ENCODE results near the gene IFT20. TPM values are rescaled to one million over a fixed set of nuclear protein-coding genes. Genes with fewer than 3 reads are reported as not detected.
"Not testable (repeated sequence)": the region's sequence is repeated elsewhere in the genome, so short reads cannot be mapped to it uniquely, and the experiment has no call there.

The IFT20 gene
- total and polyA plus RNA-seq, 9 of the 15 experiments (the other 6 are each of a cell fraction or from before 2014, with no cell fraction given) = 11.2 to 38.6 (median 20.1) TPM

GRCh38 chr17:28292878-28293277, 42.4 kb downstream of the IFT20 start:
- TF ChIP-seq, protein P1, sequence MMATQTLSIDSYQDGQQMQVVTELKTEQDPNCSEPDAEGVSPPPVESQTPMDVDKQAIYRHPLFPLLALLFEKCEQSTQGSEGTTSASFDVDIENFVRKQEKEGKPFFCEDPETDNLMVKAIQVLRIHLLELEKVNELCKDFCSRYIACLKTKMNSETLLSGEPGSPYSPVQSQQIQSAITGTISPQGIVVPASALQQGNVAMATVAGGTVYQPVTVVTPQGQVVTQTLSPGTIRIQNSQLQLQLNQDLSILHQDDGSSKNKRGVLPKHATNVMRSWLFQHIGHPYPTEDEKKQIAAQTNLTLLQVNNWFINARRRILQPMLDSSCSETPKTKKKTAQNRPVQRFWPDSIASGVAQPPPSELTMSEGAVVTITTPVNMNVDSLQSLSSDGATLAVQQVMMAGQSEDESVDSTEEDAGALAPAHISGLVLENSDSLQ (IDR thresholded peaks at IDR 0.05) = peak; percentile 13; the same call in 1 of the 2 replicates
- TF ChIP-seq CC2D1A (IDR thresholded peaks at IDR 0.05) (0 out of 2 replicates have a peak, but pooled peaks have one; percentile 50), ETV1 (tag; conservative IDR thresholded peaks at IDR 0.05; ENCODE audit: low read depth) (peak; percentile 78), TFE3 (CRISPR knock-in tag; IDR thresholded peaks at IDR 0.05) (peak; percentile 12; the same call in 1 of the 2 replicates), RAD21 (CRISPR knock-in tag; conservative IDR thresholded peaks at IDR 0.05 in 1 of 2, IDR thresholded peaks at IDR 0.05 in 1 of 2) (peak in 1 of 2 experiments; percentile 45; a peak in 2 of 4 replicates)
- TF ChIP-seq, protein P2, sequence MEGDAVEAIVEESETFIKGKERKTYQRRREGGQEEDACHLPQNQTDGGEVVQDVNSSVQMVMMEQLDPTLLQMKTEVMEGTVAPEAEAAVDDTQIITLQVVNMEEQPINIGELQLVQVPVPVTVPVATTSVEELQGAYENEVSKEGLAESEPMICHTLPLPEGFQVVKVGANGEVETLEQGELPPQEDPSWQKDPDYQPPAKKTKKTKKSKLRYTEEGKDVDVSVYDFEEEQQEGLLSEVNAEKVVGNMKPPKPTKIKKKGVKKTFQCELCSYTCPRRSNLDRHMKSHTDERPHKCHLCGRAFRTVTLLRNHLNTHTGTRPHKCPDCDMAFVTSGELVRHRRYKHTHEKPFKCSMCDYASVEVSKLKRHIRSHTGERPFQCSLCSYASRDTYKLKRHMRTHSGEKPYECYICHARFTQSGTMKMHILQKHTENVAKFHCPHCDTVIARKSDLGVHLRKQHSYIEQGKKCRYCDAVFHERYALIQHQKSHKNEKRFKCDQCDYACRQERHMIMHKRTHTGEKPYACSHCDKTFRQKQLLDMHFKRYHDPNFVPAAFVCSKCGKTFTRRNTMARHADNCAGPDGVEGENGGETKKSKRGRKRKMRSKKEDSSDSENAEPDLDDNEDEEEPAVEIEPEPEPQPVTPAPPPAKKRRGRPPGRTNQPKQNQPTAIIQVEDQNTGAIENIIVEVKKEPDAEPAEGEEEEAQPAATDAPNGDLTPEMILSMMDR (IDR thresholded peaks at IDR 0.05 in 2 of 3, conservative IDR thresholded peaks at IDR 0.05 in 1 of 3; ENCODE audit: insufficient read depth in 2 of 3, low read depth in 1 of 3, low read length in 3 of 3) = peak in 2 of 3 experiments; percentile 30 to 32; a peak in 2 of 6 replicates

More at GRCh38 chr17:28292878-28293277, 42.4 kb downstream of the IFT20 start:
- intact Hi-C loops (cut with micrococcal nuclease); CTCF ChIA-PET (ENCODE audit: low intra/inter-chr PET ratio); H3K4me1 ChIP-seq (replicated peaks in 1 of 2; ENCODE audit: control insufficient read depth in 2 of 2, insufficient read depth in 2 of 2, low read length in 2 of 2); H3K36me3 ChIP-seq (ENCODE audit: control insufficient read depth, insufficient read depth, low read length); H3K9me3 ChIP-seq (replicated peaks; ENCODE audit: control insufficient read depth, insufficient read depth, low read depth, low read length); H4K20me1 ChIP-seq (replicated peaks; ENCODE audit: control insufficient read depth, insufficient read depth, low read length); H3K9ac ChIP-seq (ENCODE audit: insufficient read depth in 1 of 2, low read depth in 2 of 2, low read length in 2 of 2); H3K9me1 ChIP-seq (ENCODE audit: control insufficient read depth, insufficient read depth, low read length); H3K79me2 ChIP-seq (ENCODE audit: control insufficient read depth, insufficient read depth, low read length); in situ Hi-C loops (cut with MboI); H3K4me3 ChIP-seq; H3K27ac ChIP-seq (ENCODE audit: extremely low read depth, low read depth, low read length); H3K27me3 ChIP-seq (ENCODE audit: control insufficient read depth in 2 of 2, insufficient read depth in 2 of 2, low read length in 2 of 2); BruUV-seq (replicated peaks): not testable (repeated sequence)
- FAIRE-seq (peak; percentile 73), ATAC-seq (peak; percentile 72), DNase-seq (ENCODE audit: extremely low read depth in 1 of 4, low spot score in 3 of 4) (peak in 1 of 4 experiments; percentile 32)
- Histone ChIP-seq H3K4me2 (ENCODE audit: insufficient read depth, low read length) (peak overlapping the region; percentile 3; the same call in 1 of the 2 replicates), H2AFZ (ENCODE audit: low read depth, low read length) (0 out of 2 replicates have a peak overlapping the region, but pooled peaks have one; percentile 42)
- WGBS (ENCODE audit: insufficient coverage, low coverage, missing lambda C conversion rate) = 6% methylated on average over 12 of the region's 12 CpGs
- POLR2A ChIA-PET = interaction anchor here (0.5 kb wide), 1 partner anchor 72 kb away, joined by 3 read pairs; the partner anchor contains the start of gene SEBOX

Data from K562 (cell line).